ENCODE measurements around the gene PPP1R1A. TPM values are rescaled to one million over a fixed set of nuclear protein-coding genes. Genes with fewer than 3 reads are reported as not detected.

Gene PPP1R1A
- total and polyA plus RNA-seq, 2 donors (not counting 1 experiment from before 2014, with no cell fraction given) = not detected

DNA sequence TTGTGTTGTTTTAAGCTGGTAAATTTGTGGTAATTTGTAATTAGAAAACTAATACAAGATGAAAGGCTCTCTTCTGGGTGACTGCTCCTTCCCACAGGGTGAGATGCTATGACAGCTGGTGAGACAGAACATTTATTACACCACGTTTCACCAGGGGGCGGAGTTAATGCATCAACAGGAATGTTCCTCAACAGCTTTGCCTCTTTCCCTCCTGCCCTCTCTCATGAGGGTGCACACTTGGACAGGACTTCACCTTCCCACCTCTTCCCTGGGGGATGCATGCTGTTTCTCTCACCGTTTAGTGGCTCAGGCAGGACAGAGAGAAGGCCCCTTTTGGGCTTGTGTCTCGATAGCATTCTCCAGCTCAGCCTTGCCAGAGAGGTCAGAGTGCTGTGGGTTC, 13.4 kb upstream of the PPP1R1A start:
- Mint-ChIP-seq H3K27ac (no peak overlapping the region), H3K4me1 (peaks cover 2% of the 10 kb centered on the region), H3K4me3 (no peak overlapping the region), H3K9me3 (ENCODE audit: insufficient read depth) (no peaks in the 10 kb centered on the region), H3K27me3 (peaks cover 12% of the 10 kb centered on the region)
- ChIA-PET POLR2A (no interaction called here), CTCF (interaction anchor here (1.4 to 1.5 kb wide), 2 partner anchors 9 to 39 kb away, joined by 3 to 4 read pairs; no protein-coding TSS in a partner anchor)
- Histone ChIP-seq H3K27me3 (replicated peaks in 1 of 4; ENCODE audit: control extremely low read depth in 1 of 4, control insufficient read depth in 3 of 4, insufficient read depth in 4 of 4, low read length in 3 of 4) (peaks cover 0 to 13% (median 0%) of the 10 kb centered on the region in 4 experiments), H4K20me1 (ENCODE audit: control insufficient read depth, insufficient read depth, low read length, poor library complexity, severe bottlenecking) (no peaks in the 10 kb centered on the region), H3K79me2 (ENCODE audit: control insufficient read depth, insufficient read depth, low read length) (no peaks in the 10 kb centered on the region), H3K4me1 (ENCODE audit: control insufficient read depth in 2 of 2, insufficient read depth in 2 of 2, low read length in 2 of 2) (no peaks in the 10 kb centered on the region), H3K4me3 (ENCODE audit: control extremely low read depth in 1 of 5, extremely low read depth in 1 of 5, insufficient read depth in 1 of 5, low read depth in 2 of 5, low read length in 4 of 5) (no peak overlapping the region), H3K27ac (ENCODE audit: low read length in 2 of 2) (no peak overlapping the region), H3K4me2 (replicated peaks; ENCODE audit: low read depth, low read length, poor library complexity, severe bottlenecking) (no peak overlapping the region), H3K9ac (ENCODE audit: low read length) (no peak overlapping the region), H3K36me3 (replicated peaks in 1 of 2; ENCODE audit: control extremely low read depth in 1 of 2, control insufficient read depth in 1 of 2, extremely low read depth in 1 of 2, insufficient read depth in 2 of 2, low read length in 1 of 2) (no peaks in the 10 kb centered on the region), H3K9me3 (ENCODE audit: control extremely low read depth in 1 of 3, control insufficient read depth in 2 of 3, insufficient read depth in 1 of 3, low read length in 2 of 3) (no peaks in the 10 kb centered on the region), H2AFZ (ENCODE audit: insufficient read depth, low read depth, low read length, poor library complexity, severe bottlenecking) (no peak overlapping the region)
- 62% methylated on average over 4 of the region's 4 CpGs for WGBS (ENCODE audit: insufficient coverage)
- TF ChIP-seq, protein P1, sequence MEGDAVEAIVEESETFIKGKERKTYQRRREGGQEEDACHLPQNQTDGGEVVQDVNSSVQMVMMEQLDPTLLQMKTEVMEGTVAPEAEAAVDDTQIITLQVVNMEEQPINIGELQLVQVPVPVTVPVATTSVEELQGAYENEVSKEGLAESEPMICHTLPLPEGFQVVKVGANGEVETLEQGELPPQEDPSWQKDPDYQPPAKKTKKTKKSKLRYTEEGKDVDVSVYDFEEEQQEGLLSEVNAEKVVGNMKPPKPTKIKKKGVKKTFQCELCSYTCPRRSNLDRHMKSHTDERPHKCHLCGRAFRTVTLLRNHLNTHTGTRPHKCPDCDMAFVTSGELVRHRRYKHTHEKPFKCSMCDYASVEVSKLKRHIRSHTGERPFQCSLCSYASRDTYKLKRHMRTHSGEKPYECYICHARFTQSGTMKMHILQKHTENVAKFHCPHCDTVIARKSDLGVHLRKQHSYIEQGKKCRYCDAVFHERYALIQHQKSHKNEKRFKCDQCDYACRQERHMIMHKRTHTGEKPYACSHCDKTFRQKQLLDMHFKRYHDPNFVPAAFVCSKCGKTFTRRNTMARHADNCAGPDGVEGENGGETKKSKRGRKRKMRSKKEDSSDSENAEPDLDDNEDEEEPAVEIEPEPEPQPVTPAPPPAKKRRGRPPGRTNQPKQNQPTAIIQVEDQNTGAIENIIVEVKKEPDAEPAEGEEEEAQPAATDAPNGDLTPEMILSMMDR (IDR thresholded peaks at IDR 0.05) = no peak
- no peak for TF ChIP-seq EZH2 (IDR thresholded peaks at IDR 0.05; ENCODE audit: borderline replicate concordance, insufficient read depth, low read depth, low read length, poor library complexity, severe bottlenecking)
- DNase-seq = no peak
- intact Hi-C loops (cut with micrococcal nuclease) = no loop called here
- ATAC-seq (ENCODE audit: low read depth) = no peak

DNA sequence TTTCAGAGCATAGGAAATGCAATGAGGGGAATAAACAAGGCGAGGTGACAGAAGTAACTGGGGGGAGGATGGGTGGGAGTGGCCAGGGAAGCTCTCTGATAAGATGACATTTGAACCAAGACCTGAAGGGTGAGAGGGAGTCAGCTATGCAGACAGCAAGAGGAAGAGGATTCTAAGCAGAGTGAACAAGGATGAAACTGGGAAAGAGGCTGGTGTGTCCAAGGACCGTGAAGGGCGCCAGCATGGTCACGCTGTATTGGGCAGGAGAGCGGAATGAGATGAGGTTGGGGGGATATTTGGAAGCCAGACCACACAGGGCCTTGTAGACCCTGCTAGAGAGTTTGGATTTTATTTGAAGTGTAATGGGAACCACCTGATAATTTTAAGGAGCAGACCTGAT, 10.5 kb upstream of the PPP1R1A start:
- POLR2A ChIA-PET = no interaction called here
- Histone ChIP-seq H3K4me2 (replicated peaks; ENCODE audit: low read depth, low read length, poor library complexity, severe bottlenecking) (no peak overlapping the region), H3K9me3 (ENCODE audit: control extremely low read depth in 1 of 3, control insufficient read depth in 2 of 3, insufficient read depth in 1 of 3, low read length in 2 of 3) (no peaks in the 10 kb centered on the region), H3K36me3 (replicated peaks in 1 of 2; ENCODE audit: control extremely low read depth in 1 of 2, control insufficient read depth in 1 of 2, extremely low read depth in 1 of 2, insufficient read depth in 2 of 2, low read length in 1 of 2) (no peaks in the 10 kb centered on the region), H3K79me2 (ENCODE audit: control insufficient read depth, insufficient read depth, low read length) (no peaks in the 10 kb centered on the region), H3K9ac (ENCODE audit: low read length) (no peak overlapping the region), H2AFZ (ENCODE audit: insufficient read depth, low read depth, low read length, poor library complexity, severe bottlenecking) (no peak overlapping the region), H3K27me3 (replicated peaks in 1 of 4; ENCODE audit: control extremely low read depth in 1 of 4, control insufficient read depth in 3 of 4, insufficient read depth in 4 of 4, low read length in 3 of 4) (peaks cover 0 to 19% (median 1%) of the 10 kb centered on the region in 4 experiments), H3K4me1 (ENCODE audit: control insufficient read depth in 2 of 2, insufficient read depth in 2 of 2, low read length in 2 of 2) (no peaks in the 10 kb centered on the region), H3K27ac (ENCODE audit: low read length in 2 of 2) (no peak overlapping the region), H4K20me1 (ENCODE audit: control insufficient read depth, insufficient read depth, low read length, poor library complexity, severe bottlenecking) (no peaks in the 10 kb centered on the region), H3K4me3 (ENCODE audit: control extremely low read depth in 1 of 5, extremely low read depth in 1 of 5, insufficient read depth in 1 of 5, low read depth in 2 of 5, low read length in 4 of 5) (no peak overlapping the region)
- H3K4me3 Mint-ChIP-seq = no peak overlapping the region
- intact Hi-C loops (cut with micrococcal nuclease) = no loop called here
- H3K27ac Mint-ChIP-seq = no peak overlapping the region
- H3K4me1 Mint-ChIP-seq = peaks cover 2% of the 10 kb centered on the region
- no peak for DNase-seq
- no peaks in the 10 kb centered on the region for H3K9me3 Mint-ChIP-seq (ENCODE audit: insufficient read depth)
- WGBS (ENCODE audit: insufficient coverage) = 95% methylated on average over 5 of the region's 5 CpGs
- H3K27me3 Mint-ChIP-seq = peaks cover 25% of the 10 kb centered on the region
- no peak for ATAC-seq (ENCODE audit: low read depth)
- CTCF ChIA-PET = interaction anchor here (1.9 kb wide), 1 partner anchor 19 kb away, joined by 6 read pairs; no protein-coding TSS in a partner anchor
- no peak for TF ChIP-seq EZH2 (IDR thresholded peaks at IDR 0.05; ENCODE audit: borderline replicate concordance, insufficient read depth, low read depth, low read length, poor library complexity, severe bottlenecking)
- TF ChIP-seq, protein P1 (IDR thresholded peaks at IDR 0.05) = no peak

Data from B cell (primary cell).